MCF 10A (cell line): ENCODE results near the gene HNRNPC. TPM values are rescaled to one million over a fixed set of nuclear protein-coding genes. Genes with fewer than 3 reads are reported as not detected.

Experiments
- BruUV-seq: library from RNA; stranded (reverse); fragments of 400-500 nt; replicated peaks from 2 replicates; lab custom pipeline; 2021; lab: Mats Ljungman, UMichigan
- CTCF ChIA-PET: fragments of 300-600 bp; sonication (Branson Sonifier 250); formaldehyde crosslinking; extraction: SDS; loops from one replicate; lab custom pipeline; 2021; ENCODE audit warnings: antibody characterized with exemption, inconsistent platforms; lab: Yijun Ruan, JAX
- POLR2A ChIA-PET: fragments of 300-600, 350-650 bp; sonication (Branson Sonifier 250); formaldehyde crosslinking; extraction: SDS; loops from one replicate; lab custom pipeline; 2020; ENCODE audit warnings: antibody characterized with exemption, inconsistent platforms; lab: Yijun Ruan, JAX
- DNase-seq: peaks from one replicate; pipeline ENCODE4 v3.0.0-alpha.2; 2018; ENCODE audit not compliant: unreplicated experiment
- H3K27ac Mint-ChIP-seq: one replicate; pipeline ENCODE4 v1.8.0; 2022; ENCODE audit warnings: mild to moderate bottlenecking, low read depth, mixed read lengths; ENCODE audit not compliant: unreplicated experiment
- H3K27me3 Mint-ChIP-seq: one replicate; pipeline ENCODE4 v1.8.0; 2022; ENCODE audit warnings: mixed read lengths; ENCODE audit not compliant: insufficient read depth, unreplicated experiment
- H3K36me3 Mint-ChIP-seq: one replicate; pipeline ENCODE4 v1.8.0; 2022; ENCODE audit warnings: mild to moderate bottlenecking, moderate library complexity, mixed read lengths; ENCODE audit not compliant: insufficient read depth, unreplicated experiment
- H3K4me1 Mint-ChIP-seq: one replicate; pipeline ENCODE4 v1.8.0; 2022; ENCODE audit warnings: mixed read lengths; ENCODE audit not compliant: insufficient read depth, unreplicated experiment
- H3K4me3 Mint-ChIP-seq: one replicate; pipeline ENCODE4 v1.8.0; 2022; ENCODE audit warnings: mild to moderate bottlenecking, moderate library complexity, mixed read lengths; ENCODE audit not compliant: unreplicated experiment
- H3K9me3 Mint-ChIP-seq: one replicate; pipeline ENCODE4 v1.8.0; 2022; ENCODE audit warnings: mixed read lengths; ENCODE audit not compliant: unreplicated experiment
- intact Hi-C: fragments of 100-400 bp; cut with micrococcal nuclease; formaldehyde crosslinking; loops from 2 replicates; pipeline ENCODE4 v1.14.1; 2022
- total RNA-seq: library from RNA; stranded (reverse); gene quantifications from 2 replicates; pipeline ENCODE4 v1.2.3, GENCODE V29; 2022
- TF ChIP-seq, protein P1 (sequence below): fragments of 200-600 bp; IDR thresholded peaks from one replicate; pipeline ENCODE4 v1.8.0; 2022; ENCODE audit warnings: antibody characterized with exemption, mild to moderate bottlenecking; ENCODE audit not compliant: unreplicated experiment

HNRNPC gene
- total RNA-seq, 1 experiment from 2014 or later = 882 TPM

DNA sequence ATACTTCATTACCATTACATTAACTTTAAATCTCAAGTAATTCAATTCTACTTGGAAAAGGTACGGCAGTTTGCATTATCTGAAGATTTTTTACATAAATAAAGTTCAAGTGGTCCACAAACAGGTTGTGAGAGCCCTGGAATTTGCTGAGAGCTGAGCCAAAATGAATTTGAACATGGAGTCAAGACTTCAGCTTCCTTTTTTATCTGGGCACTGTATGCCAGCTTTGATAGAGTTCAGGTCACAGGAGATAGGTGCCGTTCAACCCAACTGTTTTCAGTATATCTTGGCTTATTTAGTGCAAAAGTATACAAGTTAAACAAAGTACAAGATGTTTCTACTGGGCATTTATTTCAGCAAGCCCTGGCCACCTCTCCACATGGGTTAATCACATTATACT is 28.8 kb downstream of the HNRNPC start:
- Mint-ChIP-seq H3K27me3 (no peaks in the 10 kb centered on the region), H3K36me3 (peaks cover 98% of the 10 kb centered on the region), H3K4me3 (no peak overlapping the region), H3K4me1 (peaks cover 15% of the 10 kb centered on the region), H3K9me3 (no peaks in the 10 kb centered on the region), H3K27ac (no peak overlapping the region)
- ChIA-PET CTCF (interaction anchor here (0.6 to 2.6 kb wide), 8 partner anchors 8 to 222 kb away, joined by 4 to 9 read pairs (median 6); no protein-coding TSS in a partner anchor), POLR2A (interaction anchor here (0.6 to 1.3 kb wide), 6 partner anchors 8 to 28 kb away, joined by 3 to 5 read pairs (median 3); no protein-coding TSS in a partner anchor)
- no peak for DNase-seq
- TF ChIP-seq, protein P1, sequence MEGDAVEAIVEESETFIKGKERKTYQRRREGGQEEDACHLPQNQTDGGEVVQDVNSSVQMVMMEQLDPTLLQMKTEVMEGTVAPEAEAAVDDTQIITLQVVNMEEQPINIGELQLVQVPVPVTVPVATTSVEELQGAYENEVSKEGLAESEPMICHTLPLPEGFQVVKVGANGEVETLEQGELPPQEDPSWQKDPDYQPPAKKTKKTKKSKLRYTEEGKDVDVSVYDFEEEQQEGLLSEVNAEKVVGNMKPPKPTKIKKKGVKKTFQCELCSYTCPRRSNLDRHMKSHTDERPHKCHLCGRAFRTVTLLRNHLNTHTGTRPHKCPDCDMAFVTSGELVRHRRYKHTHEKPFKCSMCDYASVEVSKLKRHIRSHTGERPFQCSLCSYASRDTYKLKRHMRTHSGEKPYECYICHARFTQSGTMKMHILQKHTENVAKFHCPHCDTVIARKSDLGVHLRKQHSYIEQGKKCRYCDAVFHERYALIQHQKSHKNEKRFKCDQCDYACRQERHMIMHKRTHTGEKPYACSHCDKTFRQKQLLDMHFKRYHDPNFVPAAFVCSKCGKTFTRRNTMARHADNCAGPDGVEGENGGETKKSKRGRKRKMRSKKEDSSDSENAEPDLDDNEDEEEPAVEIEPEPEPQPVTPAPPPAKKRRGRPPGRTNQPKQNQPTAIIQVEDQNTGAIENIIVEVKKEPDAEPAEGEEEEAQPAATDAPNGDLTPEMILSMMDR = no peak
- BruUV-seq = no TSS peak
- intact Hi-C loops = loop anchor here (10.0 kb wide), 1 partner anchor 314 kb away; no protein-coding TSS in a partner anchor

DNA sequence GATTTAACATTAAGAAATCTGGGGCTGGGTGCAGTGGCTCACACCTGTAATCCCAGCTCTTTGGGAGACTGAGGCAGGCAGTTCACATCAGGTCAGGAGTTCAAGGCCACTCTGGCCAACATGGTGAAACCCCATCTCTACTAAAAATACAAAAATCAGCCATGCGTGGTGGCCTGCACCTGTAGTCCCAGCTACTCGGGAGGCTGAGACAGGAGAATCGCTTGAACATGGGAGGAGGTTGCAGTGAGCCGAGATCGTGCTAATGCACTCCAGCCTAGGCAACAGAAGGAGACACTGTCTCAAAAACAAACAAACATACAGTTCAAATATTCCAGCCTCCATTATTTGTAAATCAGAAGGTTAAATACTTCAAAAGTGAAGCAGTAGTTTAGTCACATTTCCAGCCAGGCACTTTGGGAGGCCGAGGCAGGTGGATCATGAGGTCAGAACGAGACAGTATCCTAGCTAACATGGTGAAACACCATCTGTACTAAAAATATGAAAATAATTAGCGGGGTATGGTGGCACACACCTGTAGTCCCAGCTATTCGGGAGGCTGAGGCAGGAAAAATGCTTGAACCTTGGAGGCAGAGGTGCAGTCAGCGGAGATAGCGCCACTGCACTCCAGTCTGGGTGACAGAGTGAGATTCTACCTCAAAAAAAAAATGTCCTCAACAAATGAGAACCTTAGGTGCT is 30.3 kb downstream of the HNRNPC start:
- TF ChIP-seq, protein P1 = no peak
- peaks cover 98% of the 10 kb centered on the region for H3K36me3 Mint-ChIP-seq
- no peak overlapping the region for H3K27ac Mint-ChIP-seq
- POLR2A ChIA-PET = interaction anchor here (0.6 to 1.5 kb wide), 4 partner anchors 9 to 26 kb away, joined by 3 to 7 read pairs (median 4); no protein-coding TSS in a partner anchor
- H3K27me3 Mint-ChIP-seq = no peaks in the 10 kb centered on the region
- intact Hi-C loops = loop anchor here (10.0 kb wide), 1 partner anchor 216 kb away; the partner anchor contains the start of gene CHD8
- H3K4me1 Mint-ChIP-seq = peaks cover 19% of the 10 kb centered on the region
- no peak for DNase-seq
- CTCF ChIA-PET = interaction anchor here (0.6 to 1.2 kb wide), 3 partner anchors 8 to 18 kb away, joined by 4 read pairs; no protein-coding TSS in a partner anchor
- no TSS peak for BruUV-seq
- H3K9me3 Mint-ChIP-seq = no peaks in the 10 kb centered on the region
- H3K4me3 Mint-ChIP-seq = no peak overlapping the region

GRCh38 chr14:21236948-21237797 is 32.1 kb downstream of the HNRNPC start:
- TF ChIP-seq, protein P1 = no peak
- ChIA-PET POLR2A (interaction anchor here (0.9 to 2.0 kb wide), 2 partner anchors 13 to 28 kb away, joined by 3 to 5 read pairs; no protein-coding TSS in a partner anchor), CTCF (interaction anchor here (0.6 kb wide), 1 partner anchor 1531 kb away, joined by 3 read pairs; no protein-coding TSS in a partner anchor)
- intact Hi-C loops = loop anchor here (10.0 kb wide), 1 partner anchor 218 kb away; the partner anchor contains the start of gene CHD8
- no peaks in the 10 kb centered on the region for H3K27me3 Mint-ChIP-seq
- H3K4me3 Mint-ChIP-seq = no peak overlapping the region
- H3K27ac Mint-ChIP-seq = no peak overlapping the region
- H3K4me1 Mint-ChIP-seq = peaks cover 21% of the 10 kb centered on the region
- peaks cover 98% of the 10 kb centered on the region for H3K36me3 Mint-ChIP-seq
- BruUV-seq = no TSS peak
- no peaks in the 10 kb centered on the region for H3K9me3 Mint-ChIP-seq
- no peak for DNase-seq
